ENCODE data around the gene PRKAR1B.

The PRKAR1B gene

DNA sequence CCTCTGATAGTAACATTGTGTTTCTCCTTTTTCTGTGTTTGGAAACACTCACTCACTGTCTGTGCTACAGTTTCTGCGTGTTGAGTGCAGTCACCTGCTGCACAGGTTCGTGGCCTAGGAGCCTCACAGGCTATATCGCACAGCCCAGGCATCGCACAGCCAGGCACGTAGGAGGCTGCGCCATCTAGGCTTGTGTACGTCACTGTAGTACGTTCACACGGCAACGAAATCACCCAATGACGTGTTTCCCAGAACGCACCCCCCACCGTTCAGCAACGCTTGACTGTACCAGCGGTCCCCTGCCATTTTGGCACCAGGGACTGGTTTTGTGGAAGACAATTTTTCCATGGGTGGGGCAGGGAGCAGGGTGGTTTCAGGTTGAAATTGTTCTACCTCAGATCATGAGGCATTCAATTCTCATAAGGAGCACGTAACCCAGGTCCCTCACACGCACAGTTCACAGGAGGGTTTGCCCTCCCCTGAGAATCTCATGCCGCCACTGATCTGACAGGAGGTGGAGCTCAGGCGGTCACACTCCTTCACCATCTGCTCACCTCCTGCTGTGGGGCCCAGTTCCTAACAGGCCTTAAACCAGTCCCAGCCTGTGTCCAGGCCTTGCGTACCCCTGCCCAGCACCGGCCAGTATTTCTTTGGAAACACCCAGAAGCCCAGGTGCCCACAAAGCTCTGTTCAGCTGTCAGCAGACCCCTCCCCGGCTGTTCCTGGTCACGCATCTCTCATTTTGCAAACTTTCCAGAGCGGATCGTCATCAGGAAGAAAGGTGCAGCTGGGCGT, 23.2 kb upstream of the PRKAR1B start:
- H2BK15ac ChIP-seq (ENCODE audit: low read length) = no peak overlapping the region
- no peak for DNase-seq (ENCODE audit: low spot score)
- no peak overlapping the region for H4K8ac ChIP-seq (ENCODE audit: low read depth, low read length)
- no peak overlapping the region for H3K4me3 ChIP-seq (ENCODE audit: low read length in 2 of 2)
- no peak overlapping the region for H3K27ac ChIP-seq (replicated peaks; ENCODE audit: low read length)
- H2BK5ac ChIP-seq (ENCODE audit: low read length) = no peak overlapping the region
- no peak overlapping the region for H2BK12ac ChIP-seq (ENCODE audit: low read length)
- no peak overlapping the region for H3K18ac ChIP-seq (ENCODE audit: low read length)
- no peak overlapping the region for H2BK120ac ChIP-seq (ENCODE audit: low read depth, low read length)
- H4K91ac ChIP-seq (ENCODE audit: low read depth, low read length, poor library complexity) = no peak overlapping the region
- peaks cover 32 to 77% of the 10 kb centered on the region in 2 donors for H3K36me3 ChIP-seq (replicated peaks in 1 of 2; ENCODE audit: control insufficient read depth in 2 of 2, insufficient read depth in 2 of 2, low read length in 2 of 2)
- no peak overlapping the region for H3K4ac ChIP-seq (ENCODE audit: low read length)
- peaks cover 0 to 2% (median 0%) of the 10 kb centered on the region in 3 experiments for H3K27me3 ChIP-seq (ENCODE audit: control insufficient read depth in 3 of 3, insufficient read depth in 3 of 3, low read depth in 1 of 3, low read length in 3 of 3)
- peak overlapping the region; percentile 34 for H3K23ac ChIP-seq (ENCODE audit: low read depth, low read length, poor library complexity)
- H3K4me1 ChIP-seq (ENCODE audit: control insufficient read depth in 2 of 2, insufficient read depth in 1 of 2, low read depth in 1 of 2, low read length in 2 of 2) = peaks cover 0 to 1% of the 10 kb centered on the region in 2 donors
- H2AK5ac ChIP-seq (ENCODE audit: low read depth, low read length) = no peak overlapping the region
- no peak overlapping the region for H2AFZ ChIP-seq (ENCODE audit: low read length)
- no peak overlapping the region for H3K14ac ChIP-seq (ENCODE audit: low read length)
- peaks cover 0 to 8% of the 10 kb centered on the region in 2 donors for H3K9me3 ChIP-seq (replicated peaks in 1 of 2; ENCODE audit: control insufficient read depth in 2 of 2, insufficient read depth in 1 of 2, low read depth in 1 of 2, low read length in 2 of 2)
- WGBS, 2 donors (ENCODE audit: extremely low coverage in 2 of 2, insufficient read length in 2 of 2, insufficient replicate concordance in 1 of 2) = no CpG with 5 or more reads among the region's 26 CpGs
- H3K9ac ChIP-seq (ENCODE audit: low read depth, low read length, poor library complexity) = peak overlapping the region; percentile 53
- no peak overlapping the region for H3K4me2 ChIP-seq (ENCODE audit: insufficient read depth, low read length, poor library complexity, severe bottlenecking)
- H3K79me1 ChIP-seq (ENCODE audit: low read depth, low read length) = peaks cover 23% of the 10 kb centered on the region

GRCh38 chr7:749140-749551, 22.1 kb upstream of the PRKAR1B start:
- H3K4me3 ChIP-seq (ENCODE audit: low read length in 2 of 2) = no peak overlapping the region
- WGBS, 2 donors (ENCODE audit: extremely low coverage in 2 of 2, insufficient read length in 2 of 2, insufficient replicate concordance in 1 of 2) = no CpG with 5 or more reads among the region's 14 CpGs
- H4K8ac ChIP-seq (ENCODE audit: low read depth, low read length) = no peak overlapping the region
- peaks cover 0 to 9% of the 10 kb centered on the region in 2 donors for H3K9me3 ChIP-seq (replicated peaks in 1 of 2; ENCODE audit: control insufficient read depth in 2 of 2, insufficient read depth in 1 of 2, low read depth in 1 of 2, low read length in 2 of 2)
- no peak overlapping the region for H3K9ac ChIP-seq (ENCODE audit: low read depth, low read length, poor library complexity)
- H2BK12ac ChIP-seq (ENCODE audit: low read length) = no peak overlapping the region
- no peak overlapping the region for H2BK15ac ChIP-seq (ENCODE audit: low read length)
- H3K27me3 ChIP-seq (ENCODE audit: control insufficient read depth in 3 of 3, insufficient read depth in 3 of 3, low read depth in 1 of 3, low read length in 3 of 3) = peaks cover 0 to 2% (median 0%) of the 10 kb centered on the region in 3 experiments
- no peak for DNase-seq (ENCODE audit: low spot score)
- H4K91ac ChIP-seq (ENCODE audit: low read depth, low read length, poor library complexity) = no peak overlapping the region
- H3K14ac ChIP-seq (ENCODE audit: low read length) = no peak overlapping the region
- peaks cover 21% of the 10 kb centered on the region for H3K79me1 ChIP-seq (ENCODE audit: low read depth, low read length)
- H3K4me1 ChIP-seq (ENCODE audit: control insufficient read depth in 2 of 2, insufficient read depth in 1 of 2, low read depth in 1 of 2, low read length in 2 of 2) = peaks cover 0 to 1% of the 10 kb centered on the region in 2 donors
- H2BK120ac ChIP-seq (ENCODE audit: low read depth, low read length) = no peak overlapping the region
- no peak overlapping the region for H3K4ac ChIP-seq (ENCODE audit: low read length)
- no peak overlapping the region for H2AFZ ChIP-seq (ENCODE audit: low read length)
- H2BK5ac ChIP-seq (ENCODE audit: low read length) = no peak overlapping the region
- H3K18ac ChIP-seq (ENCODE audit: low read length) = no peak overlapping the region
- H3K4me2 ChIP-seq (ENCODE audit: insufficient read depth, low read length, poor library complexity, severe bottlenecking) = no peak overlapping the region
- H2AK5ac ChIP-seq (ENCODE audit: low read depth, low read length) = no peak overlapping the region
- no peak overlapping the region for H3K27ac ChIP-seq (replicated peaks; ENCODE audit: low read length)
- H3K23ac ChIP-seq (ENCODE audit: low read depth, low read length, poor library complexity) = no peak overlapping the region
- peaks cover 28 to 72% of the 10 kb centered on the region in 2 donors for H3K36me3 ChIP-seq (replicated peaks in 1 of 2; ENCODE audit: control insufficient read depth in 2 of 2, insufficient read depth in 2 of 2, low read length in 2 of 2)

DNA sequence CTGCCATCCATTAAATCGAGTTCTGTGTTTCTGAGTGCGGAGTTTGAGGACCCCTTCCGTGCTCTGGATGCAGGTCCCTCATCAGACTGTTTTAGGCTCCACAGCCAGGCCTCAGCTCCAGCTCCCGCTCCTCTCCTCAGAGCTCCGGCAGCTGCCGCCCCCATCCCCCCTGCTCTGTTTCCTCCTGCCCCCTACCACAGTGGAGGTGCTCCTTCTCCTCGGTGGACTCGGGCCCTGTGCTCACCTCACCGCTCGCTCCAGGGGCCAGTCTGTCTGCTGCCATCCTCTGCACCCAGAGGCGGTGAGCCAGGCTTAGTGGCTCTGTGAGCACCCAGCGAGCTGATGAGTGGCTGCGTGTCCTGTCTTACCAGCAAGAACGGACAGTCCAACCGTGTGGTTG, 21.4 kb upstream of the PRKAR1B start:
- Histone ChIP-seq H3K18ac (ENCODE audit: low read length) (peak overlapping the region; percentile 64), H3K4ac (ENCODE audit: low read length) (no peak overlapping the region), H2BK12ac (ENCODE audit: low read length) (no peak overlapping the region), H2BK15ac (ENCODE audit: low read length) (no peak overlapping the region), H3K27me3 (ENCODE audit: control insufficient read depth in 3 of 3, insufficient read depth in 3 of 3, low read depth in 1 of 3, low read length in 3 of 3) (peaks cover 0 to 2% (median 0%) of the 10 kb centered on the region in 3 experiments), H2BK120ac (ENCODE audit: low read depth, low read length) (no peak overlapping the region), H3K23ac (ENCODE audit: low read depth, low read length, poor library complexity) (no peak overlapping the region), H2BK5ac (ENCODE audit: low read length) (no peak overlapping the region), H2AK5ac (ENCODE audit: low read depth, low read length) (no peak overlapping the region), H3K4me1 (ENCODE audit: control insufficient read depth in 2 of 2, insufficient read depth in 1 of 2, low read depth in 1 of 2, low read length in 2 of 2) (peaks cover 0 to 1% of the 10 kb centered on the region in 2 donors), H4K8ac (ENCODE audit: low read depth, low read length) (no peak overlapping the region), H3K14ac (ENCODE audit: low read length) (no peak overlapping the region), H3K4me3 (ENCODE audit: low read length in 2 of 2) (no peak overlapping the region), H3K4me2 (ENCODE audit: insufficient read depth, low read length, poor library complexity, severe bottlenecking) (no peak overlapping the region), H3K9me3 (replicated peaks in 1 of 2; ENCODE audit: control insufficient read depth in 2 of 2, insufficient read depth in 1 of 2, low read depth in 1 of 2, low read length in 2 of 2) (peaks cover 0 to 9% of the 10 kb centered on the region in 2 donors), H3K27ac (replicated peaks; ENCODE audit: low read length) (no peak overlapping the region), H3K9ac (ENCODE audit: low read depth, low read length, poor library complexity) (peak overlapping the region; percentile 70), H4K91ac (ENCODE audit: low read depth, low read length, poor library complexity) (no peak overlapping the region), H2AFZ (ENCODE audit: low read length) (no peak overlapping the region), H3K79me1 (ENCODE audit: low read depth, low read length) (peaks cover 21% of the 10 kb centered on the region), H3K36me3 (replicated peaks in 1 of 2; ENCODE audit: control insufficient read depth in 2 of 2, insufficient read depth in 2 of 2, low read length in 2 of 2) (peaks cover 28 to 68% of the 10 kb centered on the region in 2 donors)
- WGBS, 2 donors (ENCODE audit: extremely low coverage in 2 of 2, insufficient read length in 2 of 2, insufficient replicate concordance in 1 of 2) = no CpG with 5 or more reads among the region's 15 CpGs
- DNase-seq (ENCODE audit: low spot score) = no peak

DNA sequence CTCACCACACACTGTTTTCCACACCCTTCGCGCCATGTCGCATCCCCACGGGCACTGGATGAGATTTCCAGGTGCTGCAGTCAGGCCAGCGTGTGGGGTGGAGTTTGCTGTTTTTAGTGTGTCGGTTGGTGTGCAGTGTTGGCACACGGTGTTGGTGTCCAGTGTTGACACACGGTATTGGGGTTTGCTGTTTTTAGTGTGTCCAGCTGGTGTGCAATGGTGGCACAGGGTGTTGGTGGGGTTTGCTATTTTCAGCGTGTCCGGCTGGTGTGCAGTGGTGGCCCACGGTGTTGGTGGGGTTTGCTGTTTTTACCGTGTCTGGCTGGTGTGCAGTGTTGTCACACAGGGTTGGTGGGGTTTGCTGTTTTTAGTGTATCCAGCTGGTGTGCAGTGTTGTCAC, 20.1 kb upstream of the PRKAR1B start:
- DNase-seq (ENCODE audit: low spot score) = no peak

More for the DNA sequence above, 20.1 kb upstream of the PRKAR1B start:
- Histone ChIP-seq H3K4me2 (ENCODE audit: insufficient read depth, low read length, poor library complexity, severe bottlenecking) (no peak overlapping the region), H3K23ac (ENCODE audit: low read depth, low read length, poor library complexity) (peak overlapping the region; percentile 85), H3K9me3 (replicated peaks in 1 of 2; ENCODE audit: control insufficient read depth in 2 of 2, insufficient read depth in 1 of 2, low read depth in 1 of 2, low read length in 2 of 2) (peaks cover 0 to 9% of the 10 kb centered on the region in 2 donors), H2BK120ac (ENCODE audit: low read depth, low read length) (no peak overlapping the region), H3K79me1 (ENCODE audit: low read depth, low read length) (peaks cover 21% of the 10 kb centered on the region), H2BK15ac (ENCODE audit: low read length) (no peak overlapping the region), H3K18ac (ENCODE audit: low read length) (peak overlapping the region; percentile 17), H3K27me3 (ENCODE audit: control insufficient read depth in 3 of 3, insufficient read depth in 3 of 3, low read depth in 1 of 3, low read length in 3 of 3) (peaks cover 0 to 2% (median 0%) of the 10 kb centered on the region in 3 experiments), H2AFZ (ENCODE audit: low read length) (no peak overlapping the region), H3K9ac (ENCODE audit: low read depth, low read length, poor library complexity) (no peak overlapping the region), H2BK12ac (ENCODE audit: low read length) (no peak overlapping the region), H4K8ac (ENCODE audit: low read depth, low read length) (no peak overlapping the region), H3K4me3 (ENCODE audit: low read length in 2 of 2) (peak overlapping the region in 1 of 2 donors; percentile 6), H3K14ac (ENCODE audit: low read length) (no peak overlapping the region), H2AK5ac (ENCODE audit: low read depth, low read length) (no peak overlapping the region), H3K4me1 (ENCODE audit: control insufficient read depth in 2 of 2, insufficient read depth in 1 of 2, low read depth in 1 of 2, low read length in 2 of 2) (peaks cover 0 to 1% of the 10 kb centered on the region in 2 donors), H4K91ac (ENCODE audit: low read depth, low read length, poor library complexity) (no peak overlapping the region), H3K27ac (replicated peaks; ENCODE audit: low read length) (no peak overlapping the region), H2BK5ac (ENCODE audit: low read length) (no peak overlapping the region), H3K36me3 (replicated peaks in 1 of 2; ENCODE audit: control insufficient read depth in 2 of 2, insufficient read depth in 2 of 2, low read length in 2 of 2) (peaks cover 27 to 67% of the 10 kb centered on the region in 2 donors), H3K4ac (ENCODE audit: low read length) (peak overlapping the region; percentile 23)
- no CpG with 5 or more reads among the region's 12 CpGs for WGBS, 2 donors (ENCODE audit: extremely low coverage in 2 of 2, insufficient read length in 2 of 2, insufficient replicate concordance in 1 of 2)

All from neuronal stem cell (in vitro differentiated cells).